Activated naive CD4-positive, alpha-beta T cell treated with anti-CD3 and anti-CD28 coated beads, Interleukin-2, amount 50 U/mL, for 72 hours (primary cell): ENCODE measurements around the gene CILP. TPM values are rescaled to one million over a fixed set of nuclear protein-coding genes. Genes with fewer than 3 reads are reported as not detected.

Experiments
- total RNA-seq, 2 donors: library from RNA; stranded (reverse); gene quantifications; one replicate each; pipeline ENCODE4 v1.2.3, GENCODE V29; 2022

CILP gene
- total RNA-seq, 2 donors from 2014 or later, result 0.04 TPM; not detected in 1

Other genes starting within 250 kb of the CILP start
- gene SPG21, start 221.6 kb downstream of the CILP start, total RNA-seq, result 10 to 100 TPM; 67.1 to 90.4 TPM
- gene MTFMT, start 181.8 kb downstream of the CILP start, total RNA-seq, result 10 to 100 TPM; 15.7 to 17.3 TPM
- not detected for gene SLC51B, start 166.1 kb downstream of the CILP start, total RNA-seq
- gene RASL12, start 143.5 kb downstream of the CILP start, total RNA-seq, result not detected
- not detected for gene KBTBD13, start 134.7 kb downstream of the CILP start, total RNA-seq
- gene UBAP1L, start 96.3 kb downstream of the CILP start, total RNA-seq, result 1 to 10 TPM; 2.2 to 4.8 TPM
- gene PDCD7, start 77.7 kb downstream of the CILP start, total RNA-seq, result 10 to 100 TPM; 34.2 to 36.6 TPM
- 10 to 100 TPM; 66.6 to 84.1 TPM for gene CLPX, start 26.1 kb downstream of the CILP start, total RNA-seq
- 10 to 100 TPM; 12.1 to 24.7 TPM for gene PARP16, start 75.4 kb upstream of the CILP start, total RNA-seq
- not detected for gene RNU5A-1, start 84.6 kb upstream of the CILP start, total RNA-seq
- gene RNU5B-1, start 93.2 kb upstream of the CILP start, total RNA-seq, result not detected
- gene IGDCC3, start 166.5 kb upstream of the CILP start, total RNA-seq, result not detected
- gene IGDCC4, start 211.5 kb upstream of the CILP start, total RNA-seq, result under 1 TPM; 0.10 to 0.39 TPM